ENCODE data around the gene SAT2. TPM values are rescaled to one million over a fixed set of nuclear protein-coding genes. Genes with fewer than 3 reads are reported as not detected.

Gene SAT2
- total RNA-seq, 2 donors from 2014 or later: 56.0 to 78.5 TPM

DNA sequence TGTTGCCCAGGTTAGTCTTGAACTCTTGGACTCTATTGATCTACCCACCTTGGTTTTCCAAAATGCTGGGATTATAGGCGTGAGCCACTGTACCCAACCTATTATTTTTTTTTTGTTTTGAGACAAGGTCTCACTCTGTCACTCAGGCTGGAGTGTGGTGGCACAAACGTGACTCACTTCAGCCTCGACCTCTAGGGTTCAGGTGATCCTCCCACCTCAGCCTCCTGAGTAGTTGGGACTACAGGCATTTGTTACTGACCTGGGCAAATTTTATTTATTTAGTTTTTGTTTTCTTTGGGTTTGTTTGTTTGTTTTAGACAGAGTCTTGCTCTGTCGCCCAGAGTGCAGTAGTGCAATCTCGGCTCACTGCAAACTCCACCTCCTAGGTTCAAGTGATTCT, 4.0 kb downstream of the SAT2 start:
- no peak overlapping the region for H3K27ac ChIP-seq
- no peaks in the 10 kb centered on the region for H3K36me3 ChIP-seq
- TF ChIP-seq, protein P1, sequence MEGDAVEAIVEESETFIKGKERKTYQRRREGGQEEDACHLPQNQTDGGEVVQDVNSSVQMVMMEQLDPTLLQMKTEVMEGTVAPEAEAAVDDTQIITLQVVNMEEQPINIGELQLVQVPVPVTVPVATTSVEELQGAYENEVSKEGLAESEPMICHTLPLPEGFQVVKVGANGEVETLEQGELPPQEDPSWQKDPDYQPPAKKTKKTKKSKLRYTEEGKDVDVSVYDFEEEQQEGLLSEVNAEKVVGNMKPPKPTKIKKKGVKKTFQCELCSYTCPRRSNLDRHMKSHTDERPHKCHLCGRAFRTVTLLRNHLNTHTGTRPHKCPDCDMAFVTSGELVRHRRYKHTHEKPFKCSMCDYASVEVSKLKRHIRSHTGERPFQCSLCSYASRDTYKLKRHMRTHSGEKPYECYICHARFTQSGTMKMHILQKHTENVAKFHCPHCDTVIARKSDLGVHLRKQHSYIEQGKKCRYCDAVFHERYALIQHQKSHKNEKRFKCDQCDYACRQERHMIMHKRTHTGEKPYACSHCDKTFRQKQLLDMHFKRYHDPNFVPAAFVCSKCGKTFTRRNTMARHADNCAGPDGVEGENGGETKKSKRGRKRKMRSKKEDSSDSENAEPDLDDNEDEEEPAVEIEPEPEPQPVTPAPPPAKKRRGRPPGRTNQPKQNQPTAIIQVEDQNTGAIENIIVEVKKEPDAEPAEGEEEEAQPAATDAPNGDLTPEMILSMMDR (IDR thresholded peaks at IDR 0.05): no peak
- H3K4me3 ChIP-seq: no peak overlapping the region
- no peaks in the 10 kb centered on the region for H3K27me3 ChIP-seq
- H3K9me3 ChIP-seq: no peaks in the 10 kb centered on the region
- no peak for DNase-seq (ENCODE audit: low spot score)
- H3K4me1 ChIP-seq: peaks cover 0 to 16% of the 10 kb centered on the region in 2 donors

DNA sequence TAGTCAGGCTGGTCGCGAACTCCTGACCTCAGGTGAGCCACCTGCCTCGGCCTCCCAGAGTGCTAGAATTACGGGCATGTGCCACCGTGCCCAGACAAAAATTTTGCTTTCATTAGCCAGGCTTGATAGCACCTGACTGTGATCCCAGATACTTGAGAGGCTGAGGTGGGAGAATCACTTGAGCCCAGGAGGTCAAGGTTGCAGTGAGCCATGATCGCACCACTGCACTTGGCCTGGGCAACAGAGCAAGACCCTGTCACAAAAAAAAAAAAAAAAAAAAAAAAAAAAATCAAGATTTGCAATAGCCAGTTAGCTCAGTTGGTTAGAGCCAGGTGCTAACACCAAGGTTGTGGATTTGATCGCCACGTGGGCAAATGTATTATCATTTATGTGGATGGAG, 6.8 kb downstream of the SAT2 start:
- no peak overlapping the region for H3K27ac ChIP-seq
- no peaks in the 10 kb centered on the region for H3K9me3 ChIP-seq
- no peaks in the 10 kb centered on the region for H3K27me3 ChIP-seq
- TF ChIP-seq, protein P1 (IDR thresholded peaks at IDR 0.05): no peak
- H3K4me3 ChIP-seq: no peak overlapping the region
- H3K36me3 ChIP-seq: no peaks in the 10 kb centered on the region
- no peaks in the 10 kb centered on the region for H3K4me1 ChIP-seq
- no peak for DNase-seq (ENCODE audit: low spot score)

DNA sequence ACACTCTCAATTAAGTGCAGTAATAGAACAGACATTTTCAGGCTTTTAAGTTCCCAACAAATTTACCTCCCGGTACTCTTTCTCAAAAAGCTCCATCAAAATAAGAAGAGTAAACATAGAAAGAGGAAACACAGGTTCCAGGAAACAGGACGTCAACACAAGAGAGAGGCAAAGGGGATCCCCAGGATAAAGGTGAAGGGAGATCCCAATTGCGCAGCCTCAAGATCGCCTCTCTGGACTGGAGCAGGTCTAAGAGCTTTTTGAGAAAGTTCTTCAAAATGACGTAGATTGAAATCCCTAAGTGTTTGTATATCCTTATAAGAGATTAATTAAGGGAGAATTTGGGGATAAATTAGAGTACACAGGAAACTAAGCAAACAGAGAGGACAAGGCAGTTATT, 9.0 kb downstream of the SAT2 start:
- Histone ChIP-seq H3K4me1 (peaks cover 0 to 10% of the 10 kb centered on the region in 2 donors), H3K27ac (no peak overlapping the region)
- TF ChIP-seq, protein P1 (IDR thresholded peaks at IDR 0.05): no peak

DNA sequence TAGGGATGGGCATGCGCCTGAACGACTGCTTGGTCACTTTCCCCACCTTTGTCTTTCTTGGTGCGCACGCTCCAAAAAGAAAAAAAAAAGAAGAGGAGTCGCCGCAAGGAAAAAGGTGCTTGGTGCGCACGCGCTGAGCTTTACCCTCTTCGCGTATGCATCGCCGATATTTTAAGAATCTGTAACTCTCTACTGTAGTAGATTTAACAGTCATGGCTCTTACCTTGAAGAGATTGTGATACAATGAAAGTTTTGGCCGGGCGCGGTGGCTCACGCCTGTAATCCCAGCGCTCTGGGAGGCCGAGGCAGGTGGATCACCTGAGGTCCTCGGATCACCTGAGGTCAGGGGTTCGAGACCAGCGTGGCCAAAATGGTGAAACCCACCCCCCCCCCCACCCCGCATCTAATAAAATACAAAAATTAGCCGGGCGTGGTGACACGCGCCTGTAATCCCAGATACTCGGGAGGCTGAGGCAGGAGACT, 12.3 kb downstream of the SAT2 start:
- Histone ChIP-seq H3K27ac (peak overlapping the region; percentile 93 to 94), H3K36me3 (peaks cover 5% of the 10 kb centered on the region), H3K27me3 (no peaks in the 10 kb centered on the region), H3K4me3 (peak overlapping the region; percentile 26 to 55), H3K9me3 (no peaks in the 10 kb centered on the region), H3K4me1 (peaks cover 0 to 41% of the 10 kb centered on the region in 2 donors)
- DNase-seq (ENCODE audit: low spot score): no peak
- TF ChIP-seq, protein P1 (IDR thresholded peaks at IDR 0.05): no peak

More for the DNA sequence above, 9.0 kb downstream of the SAT2 start:
- no peak for DNase-seq (ENCODE audit: low spot score)
- Histone ChIP-seq H3K27me3 (no peaks in the 10 kb centered on the region), H3K36me3 (no peaks in the 10 kb centered on the region), H3K4me3 (no peak overlapping the region), H3K9me3 (no peaks in the 10 kb centered on the region)

DNA sequence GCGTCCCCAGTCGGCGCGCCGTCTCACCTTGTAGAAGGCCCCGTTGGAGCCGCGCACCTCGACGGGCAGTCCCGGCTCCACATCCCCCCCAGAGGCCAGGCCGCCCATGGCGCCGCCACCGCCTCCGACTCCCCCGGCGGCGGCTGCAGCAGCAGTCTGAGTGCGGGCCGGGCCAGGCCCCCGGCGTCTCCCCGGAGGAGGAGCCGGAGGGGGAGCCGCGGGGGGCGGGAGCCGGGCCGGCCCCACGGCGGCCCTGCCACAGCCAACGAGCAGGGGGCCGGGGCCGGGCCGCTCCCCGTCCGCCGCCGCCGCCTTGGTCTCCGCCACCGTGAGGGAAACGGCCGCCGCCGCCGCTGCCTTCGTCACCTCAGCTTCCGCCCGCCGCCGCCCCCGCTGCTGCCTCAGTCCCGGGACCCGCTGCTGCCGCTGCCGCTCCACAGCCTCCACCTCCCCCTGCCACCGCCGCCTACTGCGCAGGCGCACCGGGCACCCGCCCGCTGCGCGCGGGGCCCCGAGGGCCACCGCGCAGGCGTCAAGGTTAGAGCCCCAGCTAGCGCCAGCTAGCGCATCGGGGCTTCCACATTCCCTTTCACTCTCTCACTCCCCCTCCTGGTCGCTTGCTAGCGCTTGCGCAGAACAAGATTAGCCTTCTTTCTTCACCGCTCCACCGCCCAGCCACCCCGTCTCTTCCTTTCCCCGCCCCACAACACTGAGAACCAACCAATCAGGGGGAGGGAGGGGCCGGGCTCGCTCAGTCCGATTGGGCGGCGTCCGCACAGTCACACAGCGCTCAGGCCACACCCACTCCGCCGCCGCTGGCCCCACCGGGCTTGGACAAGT, 13.0 kb downstream of the SAT2 start, which contains the start of gene FXR2:
FXR2 (minus strand) TSS at position 473 of the 840 bp plus-strand sequence; CDS start at position 108, 365 bp downstream.
- Histone ChIP-seq H3K36me3 (peaks cover 5% of the 10 kb centered on the region), H3K9me3 (no peaks in the 10 kb centered on the region), H3K27ac (peak within 1 kb of the TSS; percentile 93 to 94), H3K27me3 (no peaks in the 10 kb centered on the region), H3K4me3 (peak within 1 kb of the TSS; percentile 83 to 93), H3K4me1 (peaks cover 0 to 46% of the 10 kb centered on the region in 2 donors)
- TF ChIP-seq, protein P1 (IDR thresholded peaks at IDR 0.05): peak in 1 of 2 donors; percentile 70
- DNase-seq (ENCODE audit: low spot score): peak; percentile 100

Data from right atrium auricular region (tissue), 2 donors.